PC-3 (cell line): Measurements from ENCODE around the gene MGP.

Experiments used
- EZH2 ChIP-seq: fragments of 300-600 bp; sonication (generic); IDR thresholded peaks from one replicate; pipeline ENCODE4 v1.6.1; 2017; ENCODE audit warnings: antibody characterized with exemption, mild to moderate bottlenecking, low read length; ENCODE audit not compliant: unreplicated experiment
- EZH2phosphoT487 ChIP-seq: fragments of 300-600 bp; sonication (generic); IDR thresholded peaks from 2 replicates; pipeline ENCODE4 v1.6.1; 2018; ENCODE audit warnings: mild to moderate bottlenecking, antibody characterized with exemption, low read length, borderline replicate concordance
- TF ChIP-seq, protein P1 (sequence below): fragments of 300-600 bp; sonication (generic); conservative IDR thresholded peaks from 2 replicates; pipeline ENCODE4 v1.5.1; 2017; ENCODE audit warnings: antibody characterized with exemption, low read depth, mild to moderate bottlenecking, low read length

DNA sequence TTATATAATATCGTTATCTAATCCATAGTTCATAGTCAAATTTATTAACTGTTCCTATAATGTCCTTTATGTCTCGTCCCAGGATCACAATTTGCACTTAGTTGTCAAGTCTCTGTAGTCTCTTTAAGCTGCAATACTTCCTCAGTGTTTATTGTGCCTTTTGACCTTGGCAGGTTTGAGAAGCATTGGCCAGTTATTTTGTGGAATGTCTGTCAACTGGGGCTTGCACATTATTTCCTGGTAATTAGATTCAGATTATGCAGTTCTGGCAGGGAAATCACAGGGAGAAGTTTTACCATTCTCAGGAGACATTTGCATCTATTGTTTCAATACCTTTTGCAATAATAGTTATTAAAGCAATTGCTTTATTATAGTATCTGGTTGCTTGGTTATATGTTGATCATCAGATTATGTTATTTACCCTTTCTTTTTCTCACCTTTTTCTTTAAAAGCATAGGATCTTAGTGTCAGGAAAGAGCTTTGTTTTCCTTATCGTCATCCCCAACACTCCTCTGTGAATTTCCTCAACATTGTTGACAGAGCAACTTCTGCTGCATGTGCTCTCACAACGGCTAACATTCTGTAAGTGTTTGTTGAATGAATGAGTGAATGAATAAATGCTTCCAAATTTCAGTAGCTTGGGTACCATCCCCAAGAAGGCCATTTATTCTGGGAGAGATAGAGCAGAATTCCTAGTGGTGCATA, 38.6 kb downstream of the MGP start:
- TF ChIP-seq, protein P1, sequence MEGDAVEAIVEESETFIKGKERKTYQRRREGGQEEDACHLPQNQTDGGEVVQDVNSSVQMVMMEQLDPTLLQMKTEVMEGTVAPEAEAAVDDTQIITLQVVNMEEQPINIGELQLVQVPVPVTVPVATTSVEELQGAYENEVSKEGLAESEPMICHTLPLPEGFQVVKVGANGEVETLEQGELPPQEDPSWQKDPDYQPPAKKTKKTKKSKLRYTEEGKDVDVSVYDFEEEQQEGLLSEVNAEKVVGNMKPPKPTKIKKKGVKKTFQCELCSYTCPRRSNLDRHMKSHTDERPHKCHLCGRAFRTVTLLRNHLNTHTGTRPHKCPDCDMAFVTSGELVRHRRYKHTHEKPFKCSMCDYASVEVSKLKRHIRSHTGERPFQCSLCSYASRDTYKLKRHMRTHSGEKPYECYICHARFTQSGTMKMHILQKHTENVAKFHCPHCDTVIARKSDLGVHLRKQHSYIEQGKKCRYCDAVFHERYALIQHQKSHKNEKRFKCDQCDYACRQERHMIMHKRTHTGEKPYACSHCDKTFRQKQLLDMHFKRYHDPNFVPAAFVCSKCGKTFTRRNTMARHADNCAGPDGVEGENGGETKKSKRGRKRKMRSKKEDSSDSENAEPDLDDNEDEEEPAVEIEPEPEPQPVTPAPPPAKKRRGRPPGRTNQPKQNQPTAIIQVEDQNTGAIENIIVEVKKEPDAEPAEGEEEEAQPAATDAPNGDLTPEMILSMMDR, result no peak
- no peak for TF ChIP-seq EZH2phosphoT487
- no peak for TF ChIP-seq EZH2
